Ramos (cell line): ENCODE measurements around the gene ALOX5.
"Not testable (repeated sequence)": the region's sequence is repeated elsewhere in the genome, so short reads cannot be mapped to it uniquely, and the experiment has no call there.

ENCODE experiments used
- in situ Hi-C: fragments of 300-500 bp; cut with MboI; formaldehyde crosslinking; loops from one replicate; pipeline ENCODE4 v1.14.3; 2022; ENCODE audit warnings: low sequenced_read_pairs; ENCODE audit not compliant: unreplicated experiment

Gene ALOX5

DNA sequence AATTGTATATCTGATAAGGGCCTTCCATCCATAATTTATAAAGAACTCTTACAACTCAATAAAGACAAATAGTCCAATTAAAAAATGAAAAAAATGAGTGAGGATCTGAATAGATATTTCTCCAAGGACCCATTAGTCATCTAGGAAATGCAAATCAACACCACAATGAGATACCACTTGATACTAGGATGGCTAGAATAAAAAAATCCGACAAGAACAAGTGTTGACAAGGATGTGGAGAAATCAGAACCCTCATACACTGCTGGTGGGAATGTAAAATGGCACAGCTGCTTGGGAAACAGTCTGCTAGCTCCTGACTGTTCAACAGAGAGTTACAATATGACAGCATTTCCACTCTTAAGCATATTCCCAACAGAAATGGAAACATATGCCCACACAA is 24.6 kb downstream of the ALOX5 start:
- in situ Hi-C loops: no loop called here

DNA sequence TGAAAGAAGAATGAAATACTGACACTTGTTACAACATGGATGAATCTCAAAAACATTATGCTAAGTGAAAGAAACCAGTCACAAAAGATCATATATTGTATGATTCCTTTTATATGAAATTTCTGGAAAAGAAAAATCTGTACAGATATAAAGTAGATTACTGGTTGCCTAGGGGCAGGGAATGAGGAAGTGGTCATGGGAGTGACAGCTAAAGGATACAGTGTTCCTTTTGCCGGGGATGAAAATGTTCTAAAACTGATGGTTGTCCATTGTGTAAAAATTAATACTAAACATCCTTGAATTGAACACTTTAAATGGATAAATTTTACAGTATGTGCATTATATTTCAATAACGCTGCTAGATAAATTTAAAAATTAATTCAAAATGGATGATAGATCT is 25.1 kb downstream of the ALOX5 start:
- in situ Hi-C loops: no loop called here

DNA sequence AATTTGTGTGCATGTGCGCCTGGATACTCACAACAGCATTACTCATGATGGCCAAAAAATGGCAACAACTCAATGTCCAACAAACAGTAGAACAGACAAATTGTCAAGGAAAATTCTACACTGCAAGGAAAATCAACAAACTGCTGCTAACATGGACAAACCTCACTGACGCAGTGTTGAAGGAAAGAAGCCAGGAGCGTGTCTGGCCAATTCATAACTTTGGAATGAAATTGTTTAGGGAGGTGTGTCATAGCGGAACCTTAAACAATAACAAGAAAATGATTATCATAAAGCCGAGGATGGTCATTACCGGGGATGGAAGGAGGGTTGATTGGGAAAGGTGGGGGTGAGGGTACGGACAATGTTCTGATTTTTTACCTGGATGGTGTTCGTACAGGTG is 29.1 kb downstream of the ALOX5 start:
- in situ Hi-C loops: no loop called here

DNA sequence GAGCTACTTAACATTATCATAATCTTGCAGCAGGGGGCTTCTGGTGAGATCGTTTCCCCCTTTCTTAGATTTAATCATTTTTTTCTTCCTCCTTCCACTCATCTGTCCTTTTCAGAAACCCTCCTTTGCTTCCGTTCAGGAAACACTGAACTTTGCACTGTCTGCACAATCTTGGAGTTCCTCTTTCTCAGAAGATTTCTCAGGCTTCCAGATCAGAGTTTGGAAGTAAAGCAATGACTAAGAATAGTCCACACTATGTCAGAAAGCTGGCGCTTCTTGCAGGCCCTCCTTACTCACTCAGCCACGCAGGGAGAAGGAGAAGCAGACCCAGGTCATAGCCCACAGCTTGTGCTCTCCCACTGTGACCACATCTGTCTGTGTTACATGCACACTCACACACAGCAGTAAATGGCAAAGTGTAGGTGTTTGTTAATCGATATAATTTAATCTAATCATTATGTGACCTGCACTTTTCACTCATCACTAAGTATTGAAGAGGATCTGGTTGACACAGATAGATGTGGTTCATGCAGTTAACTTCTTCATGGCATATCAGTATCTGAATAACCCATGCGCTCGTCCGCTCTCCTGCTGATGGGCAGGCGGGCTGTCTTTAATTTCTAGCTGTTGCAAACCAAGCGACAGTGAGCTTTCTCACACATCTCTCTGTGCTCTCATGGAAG is 30.2 kb downstream of the ALOX5 start:
- in situ Hi-C loops: no loop called here

DNA sequence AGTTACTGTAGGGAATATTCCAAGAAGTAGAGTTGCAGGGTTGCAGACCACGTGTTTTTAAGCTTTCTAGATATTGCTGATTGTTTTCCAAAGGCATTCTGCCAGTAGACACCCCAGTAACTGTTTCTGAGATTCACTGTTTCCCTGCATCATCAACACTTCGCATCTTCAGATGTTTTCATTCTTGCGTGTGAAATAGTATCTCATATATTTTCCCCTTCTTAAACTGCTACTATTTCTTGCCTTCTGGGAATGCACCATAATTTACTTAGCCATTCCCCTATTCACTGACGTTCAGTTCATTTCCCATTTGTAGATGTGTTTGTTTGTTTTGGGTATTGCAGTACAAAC is 30.7 kb downstream of the ALOX5 start:
- in situ Hi-C loops: no loop called here

DNA sequence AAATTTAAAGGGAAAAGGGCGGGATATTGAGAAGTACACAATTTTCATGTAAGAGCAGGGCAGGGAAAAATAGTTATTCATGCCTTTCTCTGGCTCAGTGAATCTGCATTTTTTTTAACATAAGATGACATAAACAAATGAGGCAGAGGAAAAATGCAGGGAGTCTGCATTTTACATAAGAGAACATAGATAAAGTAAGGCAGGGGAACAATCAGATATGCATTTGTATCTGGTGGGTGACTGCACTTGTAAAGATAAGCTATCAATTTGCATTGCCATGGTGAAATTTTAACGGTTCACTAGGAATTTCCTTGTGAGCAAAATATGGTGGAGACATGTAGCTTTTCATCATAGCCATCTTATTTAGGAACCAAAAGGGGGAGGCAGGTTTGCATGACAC is 33.5 kb downstream of the ALOX5 start:
- in situ Hi-C loops: no loop called here

DNA sequence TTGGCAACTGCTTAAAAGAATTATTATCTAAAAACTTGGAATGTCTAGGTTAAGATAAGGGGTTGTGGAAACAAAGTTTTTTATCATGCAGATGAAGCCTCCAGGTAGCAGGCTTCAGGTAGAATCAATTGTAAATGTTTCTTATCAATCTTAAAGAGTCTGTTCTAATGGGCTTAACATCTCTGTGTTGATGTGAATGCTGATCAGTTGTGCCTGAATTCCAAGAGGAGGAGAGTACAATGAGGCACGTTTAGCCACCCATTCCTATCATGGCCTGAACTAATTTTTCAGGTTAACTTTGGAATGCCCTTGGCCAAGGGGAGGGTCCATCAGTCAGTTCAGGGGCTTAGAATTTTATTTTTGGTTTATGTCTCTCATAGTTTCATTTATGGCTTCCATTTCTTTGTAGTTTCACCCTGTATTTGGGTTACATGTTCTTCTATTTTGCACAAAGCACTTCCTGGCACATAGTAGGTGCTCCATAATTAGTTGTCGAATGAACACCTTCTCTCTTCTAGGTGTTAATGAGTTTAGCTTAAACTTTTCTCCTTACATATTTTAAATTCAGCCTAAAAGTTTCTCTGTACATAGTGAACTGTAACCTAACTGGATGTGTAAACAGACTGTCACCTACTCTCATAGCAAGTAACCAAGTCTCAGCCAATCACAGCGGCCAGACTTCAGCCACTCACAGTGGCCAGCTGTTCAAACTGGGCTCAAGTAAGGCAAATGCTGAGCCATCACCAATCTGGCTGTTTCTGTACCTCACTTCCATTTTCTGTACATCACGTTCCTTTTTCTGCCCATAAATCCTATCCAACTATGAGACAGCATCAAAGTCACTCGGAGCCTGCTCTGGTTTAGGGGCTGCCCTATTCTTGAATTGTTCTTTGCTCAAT is 34.7 kb downstream of the ALOX5 start:
- in situ Hi-C loops: no loop called here

DNA sequence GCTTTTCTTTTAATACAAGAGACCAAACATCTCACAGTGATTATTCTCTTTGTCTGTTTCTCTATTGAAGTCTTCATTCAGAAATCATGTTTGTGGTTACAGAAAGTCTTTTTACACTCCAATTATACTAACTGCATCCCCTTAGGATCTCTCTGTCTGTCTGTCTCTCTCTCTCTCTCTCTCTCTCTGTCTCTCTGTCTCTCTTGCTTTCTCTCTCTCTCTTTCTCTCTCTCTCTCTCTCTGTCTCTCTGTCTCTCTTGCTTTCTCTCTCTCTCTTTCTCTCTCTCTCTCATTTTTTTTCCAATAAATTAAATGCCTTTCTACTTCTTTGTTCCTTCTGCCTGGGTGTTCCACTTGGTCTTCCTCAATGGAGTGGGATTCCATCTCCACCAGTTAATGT is 35.3 kb downstream of the ALOX5 start:
- in situ Hi-C loops: not testable (repeated sequence)

DNA sequence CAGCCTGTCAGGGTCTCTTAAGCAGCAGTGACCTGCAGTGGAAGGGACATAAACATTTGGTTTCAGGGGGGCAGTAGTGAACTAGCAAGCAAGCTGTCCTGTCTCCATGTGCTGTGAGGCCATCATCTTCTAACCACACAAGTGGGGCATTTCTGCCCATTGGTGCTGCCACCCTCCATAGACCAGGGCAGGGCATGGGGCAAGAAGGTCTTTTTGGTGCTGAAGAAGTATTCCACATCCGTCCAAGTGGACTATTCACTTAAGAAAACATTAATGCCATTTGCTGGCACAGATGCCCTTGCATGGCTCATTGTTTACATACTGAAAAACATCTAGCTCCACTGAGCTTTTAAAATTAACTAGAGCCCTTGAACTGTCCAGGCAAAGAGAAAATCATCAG is 35.8 kb downstream of the ALOX5 start:
- in situ Hi-C loops: no loop called here

DNA sequence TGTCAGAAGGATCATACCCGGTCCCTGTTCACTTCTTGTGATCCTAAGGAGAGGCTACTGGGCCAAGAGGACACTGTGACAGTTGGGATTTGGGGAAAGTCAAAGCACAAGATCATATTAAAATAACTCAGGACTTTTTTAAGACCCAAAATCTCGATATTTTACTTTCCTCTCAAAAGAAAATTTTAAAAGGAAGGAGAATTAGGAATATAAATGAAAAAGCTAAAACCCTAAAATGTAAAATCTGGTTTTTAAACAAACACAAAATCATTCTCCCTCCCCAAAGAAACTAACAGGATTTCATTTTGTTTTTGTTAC is 36.4 kb downstream of the ALOX5 start:
- in situ Hi-C loops: no loop called here

DNA sequence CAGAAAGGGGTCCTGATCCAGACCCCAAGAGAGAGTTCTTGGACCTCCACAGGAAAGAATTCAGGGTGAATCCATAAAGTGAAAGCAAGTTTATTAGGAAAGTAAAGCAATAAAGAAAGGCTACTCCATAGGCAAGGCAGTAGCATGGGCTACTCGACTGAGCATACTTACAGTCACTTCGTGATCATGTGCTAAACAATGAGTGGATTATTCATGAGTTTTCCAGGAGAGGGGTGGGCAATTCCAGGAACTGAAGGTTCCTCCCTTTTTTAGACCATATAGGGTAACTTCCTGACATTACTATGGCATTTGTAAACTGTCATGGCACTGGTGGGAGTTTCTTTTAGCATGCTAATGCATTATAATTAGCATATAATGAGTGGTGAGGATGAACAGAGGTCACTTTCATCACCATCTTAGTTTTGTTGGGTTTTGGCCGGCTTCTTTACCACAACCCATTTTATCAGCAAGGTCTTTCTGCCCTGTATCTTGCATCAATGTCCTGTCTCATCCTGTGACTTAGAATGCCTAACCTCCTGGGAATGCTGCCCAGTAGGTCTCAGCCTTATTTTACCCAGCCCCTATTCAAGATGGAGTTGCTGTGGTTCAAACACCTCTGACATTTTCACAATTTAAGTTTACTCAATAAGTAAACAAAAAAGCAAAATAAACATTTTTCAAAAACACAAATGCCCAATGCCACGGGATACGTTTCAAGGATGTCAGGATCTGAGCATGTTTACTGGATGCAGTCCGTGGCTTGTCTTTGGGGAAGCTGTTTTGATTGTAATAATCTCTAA is 37.0 kb downstream of the ALOX5 start:
- in situ Hi-C loops: no loop called here

DNA sequence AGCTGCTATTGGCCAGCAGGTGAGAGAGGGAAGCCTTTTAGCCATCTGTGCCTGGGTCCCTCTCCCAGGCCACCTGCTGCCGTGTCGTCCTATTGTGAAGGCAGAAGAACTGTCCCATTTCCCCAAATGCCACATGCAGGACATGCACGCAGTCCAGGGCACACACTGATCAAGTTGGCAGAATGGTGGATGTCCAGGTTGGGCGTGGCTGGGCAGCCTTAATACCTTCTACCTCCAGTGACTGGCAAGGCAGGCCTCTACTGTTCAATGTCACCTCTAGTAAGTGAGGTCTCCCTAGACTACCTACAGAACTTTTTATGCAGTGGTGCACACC is 37.6 kb downstream of the ALOX5 start:
- in situ Hi-C loops: no loop called here

DNA sequence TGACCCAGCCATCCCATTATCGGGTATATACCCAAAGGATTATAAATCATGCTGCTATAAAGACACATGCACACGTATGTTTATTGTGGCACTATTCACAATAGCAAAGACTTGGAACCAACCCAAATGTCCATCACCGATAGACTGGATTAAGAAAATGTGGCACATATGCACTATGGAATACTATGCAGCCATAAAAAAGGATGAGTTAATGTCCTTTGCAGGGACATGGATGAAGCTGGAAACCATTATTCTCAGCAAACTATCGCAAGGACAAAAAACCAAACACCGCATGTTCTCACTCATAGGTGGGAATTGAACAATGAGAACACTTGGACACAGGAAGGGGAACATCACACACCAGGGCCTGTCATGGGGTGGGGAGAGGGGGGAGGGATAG is 41.0 kb downstream of the ALOX5 start:
- in situ Hi-C loops: not testable (repeated sequence)

DNA sequence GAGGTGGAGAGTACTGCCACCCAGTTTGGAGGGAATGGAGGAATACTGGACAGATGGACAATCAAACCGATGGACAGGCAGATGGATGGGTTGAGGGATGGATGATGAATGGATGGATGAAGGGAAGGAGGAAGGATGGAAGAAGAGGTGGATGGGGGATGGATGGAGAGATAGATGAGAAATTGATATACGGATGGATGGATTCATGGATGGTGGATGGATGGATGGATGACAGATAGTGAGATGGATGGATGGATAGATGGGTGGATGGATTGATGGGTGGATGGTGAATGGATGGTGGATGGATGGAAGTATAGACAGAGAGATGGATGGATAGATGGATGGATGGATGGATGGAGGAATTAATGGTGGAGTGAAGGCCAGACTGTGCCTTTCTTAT is 42.6 kb downstream of the ALOX5 start:
- in situ Hi-C loops: no loop called here

DNA sequence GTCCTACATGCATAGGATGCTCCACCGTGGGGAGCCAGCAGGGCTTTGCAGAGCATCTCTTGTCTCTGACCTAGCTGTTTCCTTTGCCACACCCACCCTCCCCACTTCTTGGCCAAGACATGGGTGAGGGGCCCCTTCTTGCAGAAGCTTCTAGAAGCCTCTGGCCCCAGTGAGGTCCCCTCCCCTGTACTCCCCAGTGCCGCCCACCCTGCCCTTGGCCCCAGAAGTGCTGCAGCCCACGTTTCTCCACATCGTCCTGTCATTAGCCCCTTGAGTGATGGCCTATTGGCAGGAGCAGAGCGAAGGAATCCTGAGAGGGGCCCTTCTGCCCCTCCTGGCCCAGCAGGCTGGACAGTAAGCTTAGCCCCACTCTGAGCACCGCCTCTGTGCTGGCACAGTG is 43.7 kb downstream of the ALOX5 start:
- in situ Hi-C loops: no loop called here

DNA sequence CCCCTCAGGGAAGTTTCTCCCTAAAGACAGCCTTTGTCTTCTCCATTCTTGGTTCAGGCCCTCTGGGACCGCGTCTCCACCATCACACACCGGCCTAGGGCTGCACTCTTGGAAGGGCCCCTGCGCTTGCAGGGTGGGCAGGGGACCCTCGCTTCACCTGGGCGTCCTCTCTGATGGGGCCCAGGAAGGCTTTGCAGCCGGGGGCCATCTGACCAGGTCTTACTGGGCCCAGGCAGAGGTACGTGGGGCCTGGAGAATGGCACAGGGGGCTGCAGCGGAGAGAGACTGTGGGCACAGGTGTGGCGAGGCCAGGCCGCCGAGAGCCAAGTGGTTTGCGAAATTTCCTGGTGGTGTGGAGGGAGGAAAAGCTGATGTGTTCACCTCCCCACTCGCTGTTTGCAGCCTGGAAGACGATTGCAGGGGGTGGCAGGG is 44.4 kb downstream of the ALOX5 start:
- in situ Hi-C loops: no loop called here

DNA sequence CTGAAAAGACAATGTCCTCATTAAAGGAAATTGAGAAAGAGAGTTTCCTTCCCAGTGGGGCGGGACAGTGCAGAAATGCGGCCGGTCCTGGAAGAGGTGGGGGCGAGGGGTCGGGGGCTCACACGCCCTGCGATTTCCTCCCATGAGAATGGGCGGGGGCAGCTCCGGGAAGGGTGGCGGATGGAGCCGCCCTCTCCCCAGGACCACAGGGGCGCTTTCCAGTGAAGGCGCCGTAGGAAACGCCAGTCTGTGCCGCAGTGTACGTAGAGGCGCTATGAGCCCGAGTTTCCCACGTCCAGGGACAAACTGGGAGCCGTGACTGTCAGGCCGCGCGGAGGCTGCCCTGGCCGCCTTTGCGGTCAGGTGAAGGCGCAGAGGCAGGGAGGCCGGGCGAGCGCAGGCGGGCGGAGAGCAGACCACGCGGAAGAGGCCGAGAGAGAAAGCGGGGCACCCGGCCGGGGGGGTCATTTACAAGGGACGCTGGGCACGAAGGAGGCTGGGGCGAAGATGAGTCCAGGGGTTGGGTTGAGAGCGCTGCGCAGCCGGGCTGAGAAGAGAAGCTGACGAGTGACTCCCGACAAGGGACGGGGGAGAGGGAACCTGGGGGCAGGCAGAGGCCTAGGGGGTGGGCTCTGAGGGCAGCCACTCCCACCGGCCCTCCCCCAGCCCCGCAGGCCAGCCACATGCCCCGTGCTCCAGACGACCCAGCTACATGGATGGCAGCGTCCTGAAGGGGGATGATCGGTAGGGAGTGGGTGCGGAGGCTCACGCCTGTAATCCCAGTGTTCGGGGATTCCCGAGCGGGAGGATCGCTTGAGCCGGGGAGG is 45.0 kb downstream of the ALOX5 start:
- in situ Hi-C loops: no loop called here

DNA sequence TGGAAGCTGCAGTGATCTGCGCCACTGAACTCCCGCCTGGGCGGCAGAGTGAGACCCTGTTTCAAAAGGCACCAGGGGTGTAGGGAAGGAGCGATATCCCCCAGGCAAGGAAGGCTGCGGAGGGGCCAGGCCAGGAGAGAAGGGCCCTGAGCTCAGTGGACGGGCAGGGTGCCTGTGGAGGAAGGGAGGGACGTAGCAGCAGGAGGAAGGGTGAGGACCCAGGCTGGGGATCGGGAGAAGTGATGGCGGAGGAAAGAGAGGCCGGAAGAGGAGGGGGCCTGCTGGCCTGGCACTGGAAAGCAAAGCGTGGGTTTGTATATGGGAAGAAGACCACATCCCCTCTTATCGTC is 45.6 kb downstream of the ALOX5 start:
- in situ Hi-C loops: no loop called here

DNA sequence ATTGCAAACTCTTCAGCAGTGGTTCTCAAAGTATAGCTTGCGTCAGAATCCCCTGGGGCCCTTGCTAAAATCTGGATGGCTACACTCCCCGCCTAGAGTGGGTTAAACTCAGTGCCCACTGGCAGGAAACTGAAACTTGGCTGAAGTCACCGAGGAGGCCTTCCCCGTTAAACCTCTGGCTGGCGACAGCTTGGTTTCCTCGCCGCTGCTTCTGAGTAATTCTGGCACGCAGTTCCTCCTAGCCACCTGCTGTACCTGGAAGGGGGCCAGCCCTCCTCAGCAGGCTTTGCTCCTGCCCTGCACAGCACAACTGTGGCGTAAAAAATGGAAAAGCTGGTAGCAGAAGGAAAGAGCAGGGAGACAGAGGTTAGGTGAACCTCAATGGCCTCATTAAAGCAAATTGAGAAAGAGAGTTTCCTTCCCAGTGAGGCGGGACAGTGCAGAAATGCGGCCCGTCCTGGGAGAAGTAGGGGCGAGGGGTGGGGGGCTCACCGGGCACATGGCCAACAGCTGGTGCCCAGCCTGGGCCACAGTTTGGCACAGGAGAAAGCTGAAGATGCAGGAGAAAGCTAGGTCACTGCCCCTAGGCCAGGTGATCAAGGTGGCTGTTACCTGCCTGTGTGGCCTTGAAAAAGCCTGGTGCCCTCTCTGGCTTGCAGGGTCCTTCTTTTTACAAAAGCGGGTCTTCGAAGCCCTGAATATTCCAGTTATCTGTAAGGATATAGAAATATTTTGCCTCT is 46.6 kb downstream of the ALOX5 start:
- in situ Hi-C loops: no loop called here
